HCT116 (cell line): ENCODE results near the gene ICAM4. TPM values are rescaled to one million over a fixed set of nuclear protein-coding genes. Genes with fewer than 3 reads are reported as not detected.

ENCODE experiments used
- ATAC-seq: fragments of 200-7000 bp; cut with Tn5 transposase; 2 replicates; pipeline ENCODE4 v1.9.1; 2020; ENCODE audit warnings: mild to moderate bottlenecking, moderate library complexity
- BruUV-seq: library from RNA; stranded (reverse); fragments of 400-500 nt; replicated peaks from 2 replicates; lab custom pipeline; 2021; lab: Mats Ljungman, UMichigan
- CTCF ChIA-PET: fragments of 300-600 bp; sonication (Branson Sonifier 250); formaldehyde crosslinking; loops from one replicate; lab custom pipeline; 2021; ENCODE audit warnings: antibody characterized with exemption; lab: Charles Lee
- POLR2A ChIA-PET: fragments of 300-600, 350-600 bp; sonication (Branson Sonifier 250); formaldehyde crosslinking; loops from one replicate; lab custom pipeline; 2021; ENCODE audit warnings: antibody characterized with exemption; lab: Charles Lee
- RAD21 ChIA-PET, 2 experiments: fragments of 300-600 bp; sonication (Branson Sonifier 250); formaldehyde crosslinking; loops; one replicate each; lab custom pipeline; 2023; ENCODE audit warnings: low total read pairs in 2 of 2; ENCODE audit not compliant: uncharacterized antibody in 2 of 2, unreplicated experiment in 2 of 2, low non-redundant PET in 1 of 2; lab: Charles Lee
- DNase-seq: peaks from one replicate; pipeline ENCODE4 v3.0.0-alpha.2; 2010; ENCODE audit warnings: low read depth, low spot score
- H2AFZ ChIP-seq: fragments of 200-600 bp; shearing (Covaris generic), sonication (generic); 2 replicates; pipeline ENCODE4 v1.6.1; 2017; ENCODE audit warnings: low read depth, mixed run types, mixed read lengths, antibody characterized with exemption, low read length; ENCODE audit not compliant: poor library complexity, severe bottlenecking
- H3K27ac ChIP-seq: 2 replicates; pipeline ENCODE4 v1.5.1; 2012; ENCODE audit warnings: low read depth, low read length
- H3K27me3 ChIP-seq: fragments of 200-600 bp; sonication (generic); 2 replicates; pipeline ENCODE4 v1.6.1; 2016; ENCODE audit warnings: mixed run types, low read length, mixed read lengths; ENCODE audit not compliant: insufficient read depth
- H3K36me3 ChIP-seq, 2 experiments: fragments of 200-500 bp in 1 of 2; fragments of 200-600 bp in 1 of 2; sonication (Bioruptor generic) in 1 of 2; sonication (generic) in 1 of 2; 2 replicates each; pipeline versions ENCODE4 v1.5.1 to v1.6.1; 2014 to 2016; ENCODE audit warnings: low read length in 2 of 2, inconsistent platforms in 1 of 2, mixed read lengths in 1 of 2, mixed run types in 1 of 2; ENCODE audit not compliant: insufficient read depth in 2 of 2, control insufficient read depth in 1 of 2
- H3K4me1 ChIP-seq, 2 experiments: fragments of 200-600 bp in 1 of 2; sonication (generic) in 1 of 2; 2 replicates each; pipeline versions ENCODE4 v1.5.1 to v1.6.1; 2012 to 2017; ENCODE audit warnings: low read length in 2 of 2, inconsistent platforms in 1 of 2, mild to moderate bottlenecking in 1 of 2, mixed read lengths in 1 of 2, mixed run types in 1 of 2, moderate library complexity in 1 of 2; ENCODE audit not compliant: insufficient read depth in 2 of 2, control insufficient read depth in 1 of 2
- H3K4me2 ChIP-seq: fragments of 200-600 bp; sonication (generic); 2 replicates; pipeline ENCODE4 v1.6.1; 2017; ENCODE audit warnings: mixed run types, low read length, mixed read lengths
- H3K4me3 ChIP-seq, 2 experiments: fragments of 200-600 bp in 1 of 2; sonication (generic) in 1 of 2; replicated peaks in 1 of 2; 2 replicates each; pipeline ENCODE4 v1.5.1; 2011 to 2016; ENCODE audit warnings: low read length in 2 of 2, control low read depth in 1 of 2, low read depth in 1 of 2, mild to moderate bottlenecking in 1 of 2, mixed read lengths in 1 of 2, mixed run types in 1 of 2
- H3K79me2 ChIP-seq: fragments of 200-600 bp; sonication (generic); 2 replicates; pipeline ENCODE4 v1.6.1; 2017; ENCODE audit warnings: mild to moderate bottlenecking, mixed run types, low read length, moderate library complexity, mixed read lengths; ENCODE audit not compliant: insufficient read depth
- H3K9ac ChIP-seq: fragments of 200-600 bp; sonication (generic); 2 replicates; pipeline ENCODE4 v1.6.1; 2016; ENCODE audit warnings: low read length, mixed read lengths
- H3K9me2 ChIP-seq: fragments of 200-600 bp; sonication (generic), shearing (Covaris generic); 2 replicates; pipeline ENCODE4 v1.6.1; 2017; ENCODE audit warnings: mixed run types, mild to moderate bottlenecking, moderate library complexity; ENCODE audit not compliant: insufficient read depth
- H3K9me3 ChIP-seq, 2 experiments: fragments of 200-500 bp in 1 of 2; fragments of 200-600 bp in 1 of 2; sonication (Bioruptor generic) in 1 of 2; sonication (generic) in 1 of 2; 2 replicates each; pipeline ENCODE4 v1.6.1; 2014 to 2017; ENCODE audit warnings: low read length in 2 of 2, mixed read lengths in 2 of 2, inconsistent platforms in 1 of 2, low read depth in 1 of 2, mild to moderate bottlenecking in 1 of 2, mixed run types in 1 of 2, moderate library complexity in 1 of 2; ENCODE audit not compliant: control insufficient read depth in 1 of 2, insufficient read depth in 1 of 2
- H4K20me1 ChIP-seq: fragments of 200-600 bp; sonication (generic), shearing (Covaris generic); 2 replicates; pipeline ENCODE4 v1.6.1; 2017; ENCODE audit warnings: mixed run types, mild to moderate bottlenecking, moderate library complexity; ENCODE audit not compliant: insufficient read depth
- CEBPB ChIP-seq: IDR thresholded peaks from 2 replicates; pipeline ENCODE4 v1.6.1; 2012; ENCODE audit warnings: low read depth
- EZH2 ChIP-seq: fragments of 200-600 bp; sonication (generic); IDR thresholded peaks from 2 replicates; pipeline ENCODE4 v1.6.1; 2017; ENCODE audit warnings: antibody characterized with exemption, mixed run types
- EZH2phosphoT487 ChIP-seq: fragments of 200-600 bp; IDR thresholded peaks from 2 replicates; pipeline ENCODE4 v1.6.1; 2018; ENCODE audit warnings: antibody characterized with exemption, borderline replicate concordance
- JUND ChIP-seq: IDR thresholded peaks from 2 replicates; pipeline ENCODE4 v1.6.1; 2012
- POLR2A ChIP-seq: IDR thresholded peaks from 2 replicates; pipeline ENCODE4 v1.7.0; 2011; ENCODE audit warnings: borderline replicate concordance; ENCODE audit not compliant: insufficient read depth, insufficient read length; ENCODE audit errors: extremely low read depth
- RAD21 ChIP-seq: IDR thresholded peaks from 2 replicates; pipeline ENCODE4 v1.6.1; 2012; ENCODE audit warnings: low read depth, mild to moderate bottlenecking
- SIN3A ChIP-seq: IDR thresholded peaks from 2 replicates; pipeline ENCODE4 v1.6.1; 2012; ENCODE audit warnings: low read depth
- SP1 ChIP-seq: IDR thresholded peaks from 2 replicates; pipeline ENCODE4 v1.6.1; 2012; ENCODE audit warnings: low read depth
- SRF ChIP-seq: IDR thresholded peaks from 2 replicates; pipeline ENCODE4 v1.6.1; 2012; ENCODE audit warnings: low read depth
- TCF7L2 ChIP-seq: IDR thresholded peaks from 2 replicates; pipeline ENCODE4 v1.7.0; 2011; ENCODE audit warnings: borderline replicate concordance, inconsistent platforms; ENCODE audit not compliant: insufficient read depth, insufficient read length; ENCODE audit errors: extremely low read depth
- ZBTB33 ChIP-seq: IDR thresholded peaks from 2 replicates; pipeline ENCODE4 v1.6.1; 2011; ENCODE audit warnings: mild to moderate bottlenecking, low read length, moderate library complexity; ENCODE audit not compliant: insufficient replicate concordance; ENCODE audit errors: extremely low read depth
- ZNF274 ChIP-seq: fragments of 200-500 bp; sonication (Bioruptor generic); IDR thresholded peaks from 2 replicates; pipeline ENCODE4 v1.6.1; 2014; ENCODE audit warnings: mild to moderate bottlenecking, low read depth, low read length, inconsistent platforms
- intact Hi-C: fragments of 100-400 bp; cut with micrococcal nuclease; formaldehyde crosslinking; loops from 2 replicates; pipeline ENCODE4 v1.10.0; 2022
- total RNA-seq: library from RNA; stranded (reverse); gene quantifications from one replicate; pipeline ENCODE4 v1.2.1, GENCODE V29; 2021; ENCODE audit not compliant: unreplicated experiment
- TF ChIP-seq, protein P1 (sequence below): IDR thresholded peaks from 2 replicates; pipeline ENCODE4 v1.6.1; 2012
- TF ChIP-seq, protein P2 (sequence below): IDR thresholded peaks from 2 replicates; pipeline ENCODE4 v1.6.1; 2012

Gene ICAM4
- total RNA-seq, 1 experiment from 2014 or later: not detected

DNA sequence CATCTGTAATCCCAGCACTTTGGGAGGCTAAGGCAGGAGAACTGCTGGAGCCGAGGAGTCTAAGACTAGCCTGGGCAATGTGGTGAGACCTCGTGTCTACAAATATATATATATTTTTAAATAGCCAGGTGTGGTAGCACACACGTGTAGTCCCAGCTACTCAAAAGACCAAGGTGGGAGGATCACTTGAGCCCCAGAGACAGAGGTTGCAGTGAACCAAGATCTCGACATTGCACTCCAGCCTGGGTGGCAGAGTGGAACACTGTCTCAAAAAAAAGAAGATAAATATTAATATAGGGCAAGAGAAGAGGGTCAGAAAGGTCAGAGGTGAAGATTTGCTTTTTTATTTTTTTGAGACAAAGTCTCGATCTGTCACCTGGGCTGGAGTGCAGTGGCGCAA lies 40.2 kb upstream of the ICAM4 start:
- no peaks in the 10 kb centered on the region for H3K36me3 ChIP-seq
- RAD21 ChIA-PET: no interaction called here
- POLR2A ChIA-PET: no interaction called here
- H3K4me1 ChIP-seq: peaks cover 30 to 61% of the 10 kb centered on the region in 2 experiments
- TF ChIP-seq POLR2A (no peak), SP1 (no peak), JUND (no peak), RAD21 (no peak), TCF7L2 (no peak), SRF (no peak)
- TF ChIP-seq, protein P1, sequence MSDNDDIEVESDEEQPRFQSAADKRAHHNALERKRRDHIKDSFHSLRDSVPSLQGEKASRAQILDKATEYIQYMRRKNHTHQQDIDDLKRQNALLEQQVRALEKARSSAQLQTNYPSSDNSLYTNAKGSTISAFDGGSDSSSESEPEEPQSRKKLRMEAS: no peak
- H3K27me3 ChIP-seq: no peaks in the 10 kb centered on the region
- DNase-seq (no peak), ATAC-seq (no peak)
- intact Hi-C loops: no loop called here
- CTCF ChIA-PET: interaction anchor here (0.6 kb wide), 1 partner anchor 168 kb away, joined by 4 read pairs; no protein-coding TSS in a partner anchor
- H4K20me1 ChIP-seq: no peaks in the 10 kb centered on the region
- BruUV-seq: no TSS peak
- H2AFZ ChIP-seq: no peak overlapping the region
- no peak overlapping the region for H3K27ac ChIP-seq
- H3K9me3 ChIP-seq: no peaks in the 10 kb centered on the region
- no peaks in the 10 kb centered on the region for H3K9me2 ChIP-seq
- H3K4me3 ChIP-seq: no peak overlapping the region
- no peak overlapping the region for H3K4me2 ChIP-seq
- no peak overlapping the region for H3K9ac ChIP-seq
- H3K79me2 ChIP-seq: no peaks in the 10 kb centered on the region

DNA sequence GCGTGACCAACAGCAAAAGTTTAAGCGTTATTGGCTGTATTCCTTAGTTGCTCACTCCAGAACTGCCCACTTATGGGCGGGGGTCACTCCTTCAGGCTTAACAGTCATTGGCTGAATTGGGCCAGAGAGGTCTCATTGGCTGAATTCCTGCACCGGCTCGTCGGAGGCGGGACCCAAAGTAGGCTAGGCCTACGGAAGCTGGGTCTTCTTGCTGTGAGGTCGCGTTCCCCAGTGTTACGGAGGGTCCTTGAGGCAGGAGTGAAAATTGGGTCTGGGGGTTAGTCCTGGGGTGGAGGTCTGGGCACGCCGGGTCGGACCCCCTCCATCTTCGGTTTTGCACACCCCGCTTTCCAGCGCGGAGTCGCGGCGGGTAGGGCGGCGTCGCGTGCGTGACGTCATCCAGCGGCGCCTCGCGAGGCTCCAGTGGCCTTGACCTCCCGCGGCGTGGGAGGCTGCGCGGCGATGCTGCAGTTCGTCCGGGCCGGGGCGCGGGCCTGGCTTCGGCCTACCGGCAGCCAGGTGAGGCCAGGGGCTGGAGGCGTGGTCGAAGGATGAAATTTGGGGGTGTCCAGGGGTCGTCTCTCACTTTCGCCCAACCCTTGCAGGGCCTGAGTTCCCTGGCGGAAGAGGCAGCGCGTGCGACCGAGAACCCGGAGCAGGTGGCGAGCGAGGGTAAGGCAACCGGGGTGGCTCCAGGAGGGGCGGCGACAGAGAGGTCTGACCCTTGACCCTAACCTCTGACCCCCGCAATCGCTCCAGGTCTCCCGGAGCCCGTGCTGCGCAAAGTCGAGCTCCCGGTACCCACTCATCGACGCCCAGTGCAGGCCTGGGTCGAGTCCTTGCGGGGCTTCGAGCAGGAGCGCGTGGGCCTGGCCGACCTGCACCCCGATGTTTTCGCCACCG lies 34.7 kb upstream of the ICAM4 start, which contains the start of gene MRPL4:
Gene MRPL4 (plus strand): TSS at position 423 of the 903 bp plus-strand sequence. CDS start 40 bp downstream, at position 463.
- H3K9me3 ChIP-seq: no peaks in the 10 kb centered on the region
- peaks cover 10 to 17% of the 10 kb centered on the region in 2 experiments for H3K36me3 ChIP-seq
- H3K79me2 ChIP-seq: peaks cover 28% of the 10 kb centered on the region
- ATAC-seq (peak; percentile 94), DNase-seq (peak; percentile 97)
- ChIA-PET CTCF (interaction anchor here (1.0 to 1.4 kb wide), 4 partner anchors 137 to 153 kb away, joined by 3 to 4 read pairs (median 4); partner anchors contain the start of gene CDC37), RAD21 (no interaction called here), POLR2A (no interaction called here)
- intact Hi-C loops: loop anchor here (2.0 kb wide), 2 partner anchors 57 to 131 kb away; partner anchors contain the start of gene DNMT1
- H3K27me3 ChIP-seq: no peaks in the 10 kb centered on the region
- no peaks in the 10 kb centered on the region for H4K20me1 ChIP-seq
- BruUV-seq: no TSS peak
- H3K9ac ChIP-seq: peak within 1 kb of the TSS; percentile 95
- H3K4me2 ChIP-seq: peak within 1 kb of the TSS; percentile 95
- no peak within 1 kb of the TSS for H2AFZ ChIP-seq
- peak within 1 kb of the TSS; percentile 82 for H3K27ac ChIP-seq
- H3K4me1 ChIP-seq: peaks cover 7 to 32% of the 10 kb centered on the region in 2 experiments; a peak in 3 of 4 replicates
- peak within 1 kb of the TSS; percentile 98 to 99 for H3K4me3 ChIP-seq
- H3K9me2 ChIP-seq: no peaks in the 10 kb centered on the region
- TF ChIP-seq EZH2 (no peak), ZBTB33 (no peak), EZH2phosphoT487 (no peak), POLR2A (no peak), SIN3A (peak; percentile 80), JUND (no peak), ZNF274 (no peak), CEBPB (no peak)
- TF ChIP-seq, protein P2, sequence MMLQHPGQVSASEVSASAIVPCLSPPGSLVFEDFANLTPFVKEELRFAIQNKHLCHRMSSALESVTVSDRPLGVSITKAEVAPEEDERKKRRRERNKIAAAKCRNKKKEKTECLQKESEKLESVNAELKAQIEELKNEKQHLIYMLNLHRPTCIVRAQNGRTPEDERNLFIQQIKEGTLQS: no peak
